RWPE1 (cell line): ENCODE results near the gene USF3.

Source experiments
- CTCF ChIA-PET: fragments of 350-600 bp; sonication (Branson Sonifier 250); formaldehyde crosslinking; extraction: SDS; loops from one replicate; lab custom pipeline; 2021; lab: Yijun Ruan, JAX
- POLR2A ChIA-PET: fragments of 400-600 bp; formaldehyde crosslinking; extraction: SDS; loops from one replicate; lab custom pipeline; 2020; ENCODE audit warnings: antibody characterized with exemption; ENCODE audit not compliant: low non-redundant PET; lab: Yijun Ruan, JAX
- DNase-seq: peaks from one replicate; pipeline ENCODE4 v3.0.0; 2012; ENCODE audit warnings: low spot score
- H3K27ac ChIP-seq: fragments of 450-650 bp; 2 replicates; pipeline ENCODE4 v1.5.1; 2017
- CTCF ChIP-seq: fragments of 450-650 bp; conservative IDR thresholded peaks from 2 replicates; pipeline ENCODE4 v1.5.1; 2017; ENCODE audit warnings: low read depth, mild to moderate bottlenecking

USF3 gene

GRCh38 chr3:113623324-113623723, 73.1 kb downstream of the USF3 start:
- CTCF ChIA-PET: no interaction called here
- no peak for DNase-seq
- no peak for TF ChIP-seq CTCF
- H3K27ac ChIP-seq: no peak overlapping the region
- POLR2A ChIA-PET: no interaction called here

GRCh38 chr3:113620091-113620490, 76.4 kb downstream of the USF3 start:
- H3K27ac ChIP-seq: no peak overlapping the region
- DNase-seq: no peak
- POLR2A ChIA-PET: no interaction called here
- CTCF ChIA-PET: interaction anchor here (0.6 to 0.7 kb wide), 2 partner anchors 585 to 829 kb away, joined by 3 to 5 read pairs; no protein-coding TSS in a partner anchor
- TF ChIP-seq CTCF: no peak

GRCh38 chr3:113617726-113618125, 78.7 kb downstream of the USF3 start:
- POLR2A ChIA-PET: no interaction called here
- no peak overlapping the region for H3K27ac ChIP-seq
- no peak for TF ChIP-seq CTCF
- DNase-seq: no peak
- CTCF ChIA-PET: interaction anchor here (1.3 kb wide), 1 partner anchor 122 kb away, joined by 3 read pairs; no protein-coding TSS in a partner anchor

GRCh38 chr3:113615976-113616375, 80.5 kb downstream of the USF3 start:
- CTCF ChIA-PET: interaction anchor here (0.6 to 0.9 kb wide), 3 partner anchors 8 to 120 kb away, joined by 3 read pairs; no protein-coding TSS in a partner anchor
- POLR2A ChIA-PET: no interaction called here

GRCh38 chr3:113614402-113614801, 82.0 kb downstream of the USF3 start:
- no peak for TF ChIP-seq CTCF
- H3K27ac ChIP-seq: no peak overlapping the region
- ChIA-PET CTCF (no interaction called here), POLR2A (no interaction called here)
- no peak for DNase-seq

More at GRCh38 chr3:113615976-113616375, 80.5 kb downstream of the USF3 start:
- TF ChIP-seq CTCF: no peak
- no peak for DNase-seq
- H3K27ac ChIP-seq: no peak overlapping the region

GRCh38 chr3:113607219-113607596, 89.2 kb downstream of the USF3 start:
- DNase-seq: no peak
- H3K27ac ChIP-seq: no peak overlapping the region
- POLR2A ChIA-PET: no interaction called here
- no peak for TF ChIP-seq CTCF
- CTCF ChIA-PET: interaction anchor here (0.6 kb wide), 1 partner anchor 9 kb away, joined by 3 read pairs; no protein-coding TSS in a partner anchor
